Peyer's patch (tissue), 4 donors: ENCODE results near the gene SERPINB8. TPM values are rescaled to one million over a fixed set of nuclear protein-coding genes. Genes with fewer than 3 reads are reported as not detected.
A peak's percentile ranks its signal among the peaks of the same experiment; 100 is the strongest.
"Not testable (repeated sequence)": the region's sequence is repeated elsewhere in the genome, so short reads cannot be mapped to it uniquely, and the experiment has no call there.

Experiments used
- DNase-seq, 3 donors: peaks; one replicate each; pipeline ENCODE4 v3.0.0-alpha.2; 2017 to 2019
- H3K27ac ChIP-seq, 4 donors: fragments of 200-600 bp; sonication (generic); one replicate each; pipeline ENCODE4 v1.5.1; 2016 to 2019
- H3K27me3 ChIP-seq, 2 donors: fragments of 200-600 bp; sonication (generic); one replicate each; pipeline ENCODE4 v1.5.1; 2019
- H3K36me3 ChIP-seq, 3 donors: fragments of 200-600 bp; sonication (generic); one replicate each; pipeline ENCODE4 v1.5.1; 2016 to 2019
- H3K4me1 ChIP-seq, 4 donors: fragments of 200-600 bp; sonication (generic); one replicate each; pipeline ENCODE4 v1.5.1; 2016 to 2019
- H3K4me3 ChIP-seq, 4 donors: fragments of 200-600 bp; sonication (generic); 1 replicate in 3 of 4; 2 replicates in 1 of 4; pipeline ENCODE4 v1.5.1; 2016 to 2019; ENCODE audit warnings: mild to moderate bottlenecking in 1 of 4
- H3K9me3 ChIP-seq, 4 donors: fragments of 200-600 bp; sonication (generic); one replicate each; pipeline ENCODE4 v1.5.1; 2016 to 2019; ENCODE audit warnings: mild to moderate bottlenecking in 1 of 4
- POLR2A ChIP-seq, 2 donors: fragments of 450-650 bp; IDR thresholded peaks; one replicate each; pipeline ENCODE4 v1.5.1; 2017; ENCODE audit warnings: antibody characterized with exemption in 2 of 2, mild to moderate bottlenecking in 2 of 2, moderate library complexity in 2 of 2
- total RNA-seq, 4 donors: library from RNA; depleted of rRNA; stranded (reverse); fragments of >200 nt; gene quantifications; one replicate each; pipeline ENCODE4 v1.1.0, GENCODE V29; 2016
- TF ChIP-seq, protein P1 (sequence below), 6 experiments: fragments of 450-650 bp in 4 of 6; fragments of 200-600 bp in 2 of 6; sonication (generic) in 1 of 6; IDR thresholded peaks; one replicate each; pipeline ENCODE4 v1.5.1; 2017 to 2019; ENCODE audit warnings: antibody characterized with exemption in 6 of 6, mild to moderate bottlenecking in 3 of 6, moderate library complexity in 1 of 6

Gene SERPINB8, protein sequence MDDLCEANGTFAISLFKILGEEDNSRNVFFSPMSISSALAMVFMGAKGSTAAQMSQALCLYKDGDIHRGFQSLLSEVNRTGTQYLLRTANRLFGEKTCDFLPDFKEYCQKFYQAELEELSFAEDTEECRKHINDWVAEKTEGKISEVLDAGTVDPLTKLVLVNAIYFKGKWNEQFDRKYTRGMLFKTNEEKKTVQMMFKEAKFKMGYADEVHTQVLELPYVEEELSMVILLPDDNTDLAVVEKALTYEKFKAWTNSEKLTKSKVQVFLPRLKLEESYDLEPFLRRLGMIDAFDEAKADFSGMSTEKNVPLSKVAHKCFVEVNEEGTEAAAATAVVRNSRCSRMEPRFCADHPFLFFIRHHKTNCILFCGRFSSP
- 10 to 100 TPM in 3 of 4 donors, 1 to 10 TPM in 1; 6.6 to 20.2 (median 14.0) TPM for total RNA-seq

DNA sequence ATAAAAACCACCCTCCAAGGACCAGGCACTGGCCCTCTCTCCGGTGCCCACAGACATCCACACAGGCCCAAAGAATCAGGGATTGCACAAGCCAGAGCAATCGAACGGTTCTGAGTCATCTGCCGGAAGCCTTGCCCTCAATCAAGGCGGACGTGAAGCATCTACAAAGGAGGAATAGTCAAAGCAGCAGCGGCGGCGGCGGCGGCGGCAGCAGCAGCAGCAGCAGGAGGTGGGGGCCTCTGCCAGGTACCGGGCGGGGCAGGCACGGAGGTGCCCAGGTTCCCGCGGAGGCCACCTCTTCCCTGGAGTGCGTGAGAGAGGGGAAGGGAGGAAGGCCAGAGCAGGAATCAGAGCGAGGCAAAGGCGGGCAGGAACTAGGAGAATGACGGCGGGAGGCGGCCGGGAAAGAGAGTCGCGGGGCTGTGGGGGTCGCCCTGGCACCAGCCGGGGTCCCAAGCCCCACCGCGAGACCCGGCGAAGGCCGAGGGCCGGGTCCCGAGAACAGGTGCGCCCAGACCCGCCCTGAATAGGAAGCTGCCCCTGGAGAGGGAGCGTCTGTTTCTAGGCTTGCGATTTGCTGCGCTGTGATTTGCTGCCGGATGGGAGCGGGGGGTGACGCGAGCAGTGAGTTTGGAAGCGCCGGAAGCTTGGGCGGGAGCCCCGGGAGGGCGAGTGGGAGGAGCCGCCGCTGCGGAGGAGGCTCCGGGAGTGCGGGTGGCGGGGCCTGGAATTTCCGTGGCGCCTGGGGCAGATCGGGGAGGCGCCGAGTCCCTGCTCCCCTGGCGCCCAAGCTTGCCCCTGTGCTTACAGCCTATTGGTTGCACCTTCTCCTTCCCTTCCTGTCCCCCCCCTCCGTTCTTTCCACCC lies at the start of gene SERPINB8:
Gene SERPINB8, plus strand, starts transcription at position 140 of the 867 bp plus-strand sequence. CDS start 8,228 bp downstream, outside the sequence.
- H3K4me3 ChIP-seq, result peak within 1 kb of the TSS; percentile 69 to 85 (median 71)
- peaks cover 0 to 8% (median 2%) of the 10 kb centered on the region in 4 donors for H3K4me1 ChIP-seq
- no peaks in the 10 kb centered on the region for H3K36me3 ChIP-seq
- TF ChIP-seq, protein P1, sequence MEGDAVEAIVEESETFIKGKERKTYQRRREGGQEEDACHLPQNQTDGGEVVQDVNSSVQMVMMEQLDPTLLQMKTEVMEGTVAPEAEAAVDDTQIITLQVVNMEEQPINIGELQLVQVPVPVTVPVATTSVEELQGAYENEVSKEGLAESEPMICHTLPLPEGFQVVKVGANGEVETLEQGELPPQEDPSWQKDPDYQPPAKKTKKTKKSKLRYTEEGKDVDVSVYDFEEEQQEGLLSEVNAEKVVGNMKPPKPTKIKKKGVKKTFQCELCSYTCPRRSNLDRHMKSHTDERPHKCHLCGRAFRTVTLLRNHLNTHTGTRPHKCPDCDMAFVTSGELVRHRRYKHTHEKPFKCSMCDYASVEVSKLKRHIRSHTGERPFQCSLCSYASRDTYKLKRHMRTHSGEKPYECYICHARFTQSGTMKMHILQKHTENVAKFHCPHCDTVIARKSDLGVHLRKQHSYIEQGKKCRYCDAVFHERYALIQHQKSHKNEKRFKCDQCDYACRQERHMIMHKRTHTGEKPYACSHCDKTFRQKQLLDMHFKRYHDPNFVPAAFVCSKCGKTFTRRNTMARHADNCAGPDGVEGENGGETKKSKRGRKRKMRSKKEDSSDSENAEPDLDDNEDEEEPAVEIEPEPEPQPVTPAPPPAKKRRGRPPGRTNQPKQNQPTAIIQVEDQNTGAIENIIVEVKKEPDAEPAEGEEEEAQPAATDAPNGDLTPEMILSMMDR (IDR thresholded peaks at IDR 0.05), result peak in 1 of 6 experiments; percentile 3
- TF ChIP-seq POLR2A (IDR thresholded peaks at IDR 0.05), result peak; percentile 90 to 96
- peak; percentile 86 to 96 (median 95) for DNase-seq
- H3K9me3 ChIP-seq, result no peaks in the 10 kb centered on the region
- H3K27me3 ChIP-seq, result no peaks in the 10 kb centered on the region
- peak within 1 kb of the TSS; percentile 90 to 99 (median 96) for H3K27ac ChIP-seq

DNA sequence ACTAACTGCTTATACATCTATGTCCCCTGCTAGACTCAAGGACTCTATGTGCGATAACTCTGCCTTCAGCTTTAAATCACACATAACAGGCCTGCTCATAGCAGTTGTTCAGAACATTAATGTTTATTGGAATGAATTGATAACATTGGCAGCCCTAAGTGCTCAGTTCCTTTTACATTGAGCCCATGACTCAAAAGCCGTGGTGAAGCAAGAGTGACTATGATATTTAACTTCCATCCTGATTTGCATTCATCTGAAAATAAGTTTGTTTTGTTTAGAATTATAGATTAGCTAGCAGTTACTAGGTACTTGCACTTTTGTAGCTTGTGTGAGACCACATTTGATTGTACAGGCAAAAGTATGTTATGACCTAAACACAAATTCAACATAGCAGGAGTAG lies 47.8 kb upstream of the SERPINB8 start:
- Histone ChIP-seq H3K4me1 (no peaks in the 10 kb centered on the region), H3K9me3 (no peaks in the 10 kb centered on the region), H3K36me3 (no peaks in the 10 kb centered on the region), H3K4me3 (no peak overlapping the region), H3K27ac (no peak overlapping the region), H3K27me3 (no peaks in the 10 kb centered on the region)
- no peak for DNase-seq
- no peak for TF ChIP-seq POLR2A (IDR thresholded peaks at IDR 0.05)
- TF ChIP-seq, protein P1 (IDR thresholded peaks at IDR 0.05), result no peak

DNA sequence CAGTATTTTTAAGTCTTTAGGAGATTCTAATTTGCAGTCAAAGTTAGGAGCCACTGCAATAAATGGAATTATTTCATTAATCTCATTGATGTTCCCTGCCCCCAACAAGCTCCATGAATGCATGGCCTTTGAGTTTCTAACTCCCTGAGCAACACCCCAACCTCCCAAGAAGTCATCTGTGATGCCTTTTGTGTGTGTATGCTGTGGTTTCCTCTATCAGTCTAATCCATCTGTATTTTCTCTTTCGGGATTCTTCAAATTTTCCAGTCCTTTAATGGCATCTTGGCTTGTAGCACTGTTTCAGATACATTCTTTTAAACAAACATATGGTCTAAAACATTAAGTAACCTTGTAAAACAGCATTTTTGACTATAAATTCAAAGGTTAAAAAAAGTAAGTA lies 45.3 kb upstream of the SERPINB8 start:
- Histone ChIP-seq H3K4me1 (no peaks in the 10 kb centered on the region), H3K4me3 (no peak overlapping the region), H3K27ac (no peak overlapping the region), H3K36me3 (no peaks in the 10 kb centered on the region), H3K27me3 (no peaks in the 10 kb centered on the region), H3K9me3 (no peaks in the 10 kb centered on the region)
- DNase-seq, result no peak
- TF ChIP-seq, protein P1 (IDR thresholded peaks at IDR 0.05), result no peak
- TF ChIP-seq POLR2A (IDR thresholded peaks at IDR 0.05), result no peak

DNA sequence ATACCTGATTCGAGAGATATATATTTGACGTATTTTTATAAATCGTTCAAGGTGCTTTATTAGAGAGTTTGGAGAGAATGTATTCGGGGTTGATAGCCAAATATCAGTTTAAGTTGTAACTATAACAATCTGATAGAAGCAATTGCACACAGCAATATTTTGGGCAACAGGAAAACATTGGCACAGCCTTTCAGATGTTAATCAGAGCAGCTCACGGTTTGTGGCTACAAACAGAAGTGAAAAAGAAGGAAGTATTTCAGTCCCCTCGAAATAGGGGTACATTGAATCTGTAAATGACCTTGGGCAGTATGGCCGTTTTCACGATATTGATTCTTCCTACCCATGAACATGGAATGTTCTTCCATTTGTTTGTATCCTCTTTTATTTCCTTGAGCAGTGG lies 41.5 kb upstream of the SERPINB8 start:
- DNase-seq, result no peak
- Histone ChIP-seq H3K27me3 (no peaks in the 10 kb centered on the region), H3K27ac (no peak overlapping the region), H3K4me1 (no peaks in the 10 kb centered on the region), H3K9me3 (no peaks in the 10 kb centered on the region), H3K4me3 (no peak overlapping the region), H3K36me3 (no peaks in the 10 kb centered on the region)
- TF ChIP-seq POLR2A (IDR thresholded peaks at IDR 0.05), result no peak
- TF ChIP-seq, protein P1 (IDR thresholded peaks at IDR 0.05), result no peak

DNA sequence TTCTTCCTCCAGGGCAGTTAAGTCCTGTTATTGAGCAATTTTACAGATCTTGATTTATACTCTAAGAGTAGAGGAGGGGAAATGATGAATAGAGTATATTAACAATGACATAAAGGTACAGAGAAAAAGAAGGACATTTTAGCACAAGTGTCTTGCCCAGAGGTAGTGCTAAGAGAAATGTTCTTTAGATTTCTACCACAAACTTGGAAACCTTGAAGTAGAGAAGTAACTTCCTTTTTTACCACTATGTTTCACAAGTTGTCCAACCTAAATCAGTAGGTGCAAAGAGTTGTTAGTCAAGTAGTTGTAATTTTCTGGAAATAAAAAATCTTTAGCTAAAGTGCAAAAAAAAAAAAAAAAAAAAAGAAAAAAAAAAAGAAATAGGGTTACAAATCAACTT lies 40.5 kb upstream of the SERPINB8 start:
- not testable (repeated sequence) for DNase-seq, H3K4me1 ChIP-seq, H3K9me3 ChIP-seq, H3K4me3 ChIP-seq, H3K27me3 ChIP-seq, H3K36me3 ChIP-seq, H3K27ac ChIP-seq
